Measurements from ENCODE around the gene CIP2A. TPM values are rescaled to one million over a fixed set of nuclear protein-coding genes. Genes with fewer than 3 reads are reported as not detected.

Gene CIP2A
- total RNA-seq, 1 donor from 2014 or later = 8.6 TPM

- H3K79me2 ChIP-seq (ENCODE audit: insufficient read depth, low read length) = no peaks in the 10 kb centered on the region
- no peak overlapping the region for H3K27ac Mint-ChIP-seq (ENCODE audit: unreplicated experiment)
- H4K20me1 ChIP-seq (ENCODE audit: insufficient read depth, low read length) = no peaks in the 10 kb centered on the region
- H3K4me3 Mint-ChIP-seq (ENCODE audit: unreplicated experiment) = no peak overlapping the region
- no peaks in the 10 kb centered on the region for H3K9me3 ChIP-seq (ENCODE audit: insufficient read depth, low read depth, low read length)
- no peaks in the 10 kb centered on the region for H3K4me1 ChIP-seq (ENCODE audit: insufficient read depth, low read length)
- FAIRE-seq (no peak), DNase-seq (ENCODE audit: low read depth) (no peak)
- H3K4me2 ChIP-seq (ENCODE audit: low read length) = no peak overlapping the region
- H3K36me3 ChIP-seq (ENCODE audit: insufficient read depth, low read length) = no peaks in the 10 kb centered on the region
- no peak overlapping the region for H3K4me3 ChIP-seq (ENCODE audit: insufficient read depth, low read depth, low read length)
- no peak overlapping the region for H3K9ac ChIP-seq (ENCODE audit: low read length)
- TF ChIP-seq EZH2 (IDR thresholded peaks at IDR 0.05; ENCODE audit: insufficient read depth, low read length) (no peak), CTCF (IDR thresholded peaks at IDR 0.05; ENCODE audit: insufficient read depth, low read depth, low read length) (no peak)
- no peak overlapping the region for H2AFZ ChIP-seq (ENCODE audit: low read depth, low read length)
- no peaks in the 10 kb centered on the region for H3K27me3 Mint-ChIP-seq (ENCODE audit: low read depth, unreplicated experiment)
- H3K36me3 Mint-ChIP-seq (ENCODE audit: low read depth, unreplicated experiment) = no peaks in the 10 kb centered on the region
- no peak overlapping the region for H3K27ac ChIP-seq (ENCODE audit: low read depth, low read length)
- peaks cover 4% of the 10 kb centered on the region for H3K4me1 Mint-ChIP-seq (ENCODE audit: low read depth, unreplicated experiment)
- no peaks in the 10 kb centered on the region for H3K9me3 Mint-ChIP-seq (ENCODE audit: unreplicated experiment)
- H3K27me3 ChIP-seq (ENCODE audit: insufficient read depth, low read length) = no peaks in the 10 kb centered on the region
Measured at GRCh38 chr3:108511055-108511454, 78.2 kb downstream of the CIP2A start.

GRCh38 chr3:108510496-108510895 lies 78.7 kb downstream of the CIP2A start, which contains the start of gene MYH15:
MYH15 (minus strand) TSS chr3:108510596; CDS start chr3:108510530, 66 bp downstream.
- H3K36me3 ChIP-seq (ENCODE audit: insufficient read depth, low read length) = no peaks in the 10 kb centered on the region
- no peaks in the 10 kb centered on the region for H3K79me2 ChIP-seq (ENCODE audit: insufficient read depth, low read length)
- H3K4me3 ChIP-seq (ENCODE audit: insufficient read depth, low read depth, low read length) = no peak within 1 kb of the TSS
- H3K9me3 ChIP-seq (ENCODE audit: insufficient read depth, low read depth, low read length) = no peaks in the 10 kb centered on the region
- no peak for FAIRE-seq
- Mint-ChIP-seq H3K27ac (ENCODE audit: unreplicated experiment) (no peak within 1 kb of the TSS), H3K4me1 (ENCODE audit: low read depth, unreplicated experiment) (peaks cover 4% of the 10 kb centered on the region), H3K4me3 (ENCODE audit: unreplicated experiment) (no peak within 1 kb of the TSS), H3K36me3 (ENCODE audit: low read depth, unreplicated experiment) (no peaks in the 10 kb centered on the region), H3K9me3 (ENCODE audit: unreplicated experiment) (no peaks in the 10 kb centered on the region), H3K27me3 (ENCODE audit: low read depth, unreplicated experiment) (no peaks in the 10 kb centered on the region)
- H2AFZ ChIP-seq (ENCODE audit: low read depth, low read length) = no peak within 1 kb of the TSS
- H3K9ac ChIP-seq (ENCODE audit: low read length) = no peak within 1 kb of the TSS
- H3K27ac ChIP-seq (ENCODE audit: low read depth, low read length) = no peak within 1 kb of the TSS
- no peaks in the 10 kb centered on the region for H4K20me1 ChIP-seq (ENCODE audit: insufficient read depth, low read length)
- H3K4me1 ChIP-seq (ENCODE audit: insufficient read depth, low read length) = no peaks in the 10 kb centered on the region
- no peak within 1 kb of the TSS for H3K4me2 ChIP-seq (ENCODE audit: low read length)
- TF ChIP-seq EZH2 (IDR thresholded peaks at IDR 0.05; ENCODE audit: insufficient read depth, low read length) (no peak), CTCF (IDR thresholded peaks at IDR 0.05; ENCODE audit: insufficient read depth, low read depth, low read length) (no peak)
- no peaks in the 10 kb centered on the region for H3K27me3 ChIP-seq (ENCODE audit: insufficient read depth, low read length)
- DNase-seq (ENCODE audit: low read depth) = no peak

GRCh38 chr3:108509871-108510270 lies 79.4 kb downstream of the CIP2A start:
- no peaks in the 10 kb centered on the region for H4K20me1 ChIP-seq (ENCODE audit: insufficient read depth, low read length)
- FAIRE-seq = no peak
- Mint-ChIP-seq H3K9me3 (ENCODE audit: unreplicated experiment) (no peaks in the 10 kb centered on the region), H3K4me3 (ENCODE audit: unreplicated experiment) (no peak overlapping the region), H3K4me1 (ENCODE audit: low read depth, unreplicated experiment) (peaks cover 4% of the 10 kb centered on the region), H3K36me3 (ENCODE audit: low read depth, unreplicated experiment) (no peaks in the 10 kb centered on the region), H3K27ac (ENCODE audit: unreplicated experiment) (no peak overlapping the region), H3K27me3 (ENCODE audit: low read depth, unreplicated experiment) (no peaks in the 10 kb centered on the region)
- H3K4me1 ChIP-seq (ENCODE audit: insufficient read depth, low read length) = no peaks in the 10 kb centered on the region
- H3K4me3 ChIP-seq (ENCODE audit: insufficient read depth, low read depth, low read length) = no peak overlapping the region
- no peak for DNase-seq (ENCODE audit: low read depth)
- H3K27me3 ChIP-seq (ENCODE audit: insufficient read depth, low read length) = no peaks in the 10 kb centered on the region
- H3K9ac ChIP-seq (ENCODE audit: low read length) = no peak overlapping the region
- no peak overlapping the region for H3K27ac ChIP-seq (ENCODE audit: low read depth, low read length)
- no peaks in the 10 kb centered on the region for H3K36me3 ChIP-seq (ENCODE audit: insufficient read depth, low read length)
- no peaks in the 10 kb centered on the region for H3K79me2 ChIP-seq (ENCODE audit: insufficient read depth, low read length)
- no peaks in the 10 kb centered on the region for H3K9me3 ChIP-seq (ENCODE audit: insufficient read depth, low read depth, low read length)
- H3K4me2 ChIP-seq (ENCODE audit: low read length) = no peak overlapping the region
- TF ChIP-seq CTCF (IDR thresholded peaks at IDR 0.05; ENCODE audit: insufficient read depth, low read depth, low read length) (no peak), EZH2 (IDR thresholded peaks at IDR 0.05; ENCODE audit: insufficient read depth, low read length) (no peak)
- H2AFZ ChIP-seq (ENCODE audit: low read depth, low read length) = no peak overlapping the region

Data from astrocyte (in vitro differentiated cells and primary cell).